ENCODE measurements around the gene NINJ1. TPM values are rescaled to one million over a fixed set of nuclear protein-coding genes. Genes with fewer than 3 reads are reported as not detected.

Gene NINJ1
- total and polyA plus RNA-seq, 2 of the 4 experiments (the other 2 are of a cell fraction), result 21.9 to 38.8 TPM

DNA sequence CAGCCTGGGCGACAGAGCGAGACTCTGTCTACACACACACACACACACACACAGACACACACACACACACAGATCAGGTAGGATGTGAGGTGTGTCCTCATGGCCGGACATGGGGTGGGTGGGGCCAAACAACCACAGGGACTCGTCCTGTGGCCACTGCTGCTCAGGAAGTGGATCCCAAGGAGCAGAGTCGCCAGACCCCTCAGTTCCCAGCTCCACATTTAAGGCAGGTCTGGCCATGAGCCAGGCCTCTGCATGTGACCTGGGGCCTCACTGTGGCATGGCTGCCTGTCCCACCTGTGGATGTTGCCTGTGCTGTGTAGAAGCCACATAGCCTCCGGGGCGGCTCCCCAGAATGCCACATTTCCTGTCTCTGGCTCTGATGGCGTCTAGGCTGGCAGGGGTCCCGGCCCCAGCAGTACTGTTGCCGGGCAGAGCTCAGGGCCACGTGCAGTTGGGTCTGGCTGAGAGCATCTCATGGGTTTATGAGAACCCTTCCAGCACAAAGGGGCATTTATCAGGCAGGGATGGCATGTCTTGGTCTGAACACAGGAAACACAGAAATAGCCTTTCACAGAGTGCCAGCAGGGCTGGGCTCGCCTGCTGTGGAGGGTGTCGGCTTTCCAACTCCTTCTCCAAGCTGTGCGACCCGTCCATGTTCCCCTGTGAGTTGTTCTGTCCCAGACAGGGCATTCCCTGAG lies 9.9 kb upstream of the NINJ1 start:
- Histone ChIP-seq H2AK9ac (replicated peaks; ENCODE audit: low read depth, low read length, poor library complexity) (no peak overlapping the region), H3K27ac (ENCODE audit: insufficient read depth, low read length) (no peak overlapping the region), H3K4me2 (ENCODE audit: low read depth, low read length) (no peak overlapping the region), H2BK120ac (ENCODE audit: low read depth, low read length) (no peak overlapping the region), H3K9me1 (ENCODE audit: insufficient read depth, low read length) (no peaks in the 10 kb centered on the region; the same call in 1 of the 2 replicates), H3K14ac (replicated peaks; ENCODE audit: low read depth, low read length) (no peak overlapping the region), H3K79me1 (ENCODE audit: low read depth in 1 of 2, low read length in 2 of 2) (no peaks in the 10 kb centered on the region), H3K36me3 (ENCODE audit: control insufficient read depth, insufficient read depth, low read length) (no peaks in the 10 kb centered on the region), H3K18ac (ENCODE audit: low read depth, low read length) (no peak overlapping the region), H4K8ac (ENCODE audit: low read depth in 2 of 2, low read length in 2 of 2) (no peak overlapping the region), H2BK5ac (ENCODE audit: low read depth, low read length, poor library complexity, severe bottlenecking) (no peak overlapping the region), H4K5ac (ENCODE audit: low read depth, low read length) (no peak overlapping the region), H3K4me1 (ENCODE audit: control insufficient read depth, insufficient read depth, low read length) (peaks cover 9% of the 10 kb centered on the region), H2BK20ac (ENCODE audit: low read depth, low read length) (0 out of 2 replicates have a peak overlapping the region, but pooled peaks have one; percentile 6), H3K4me3 (ENCODE audit: insufficient read depth, low read depth, low read length) (no peak overlapping the region), H2AK5ac (ENCODE audit: low read depth, low read length) (peak overlapping the region; percentile 50; the same call in 1 of the 2 replicates), H4K91ac (ENCODE audit: insufficient read depth, low read depth, low read length) (no peak overlapping the region), H3K56ac (ENCODE audit: extremely low read depth, insufficient read depth, low read length) (no peak overlapping the region; the same call in 1 of the 2 replicates), H4K20me1 (ENCODE audit: insufficient read depth, low read length) (no peaks in the 10 kb centered on the region), H3K27me3 (ENCODE audit: control insufficient read depth, insufficient read depth, low read length) (no peaks in the 10 kb centered on the region), H2BK15ac (ENCODE audit: low read depth, low read length) (no peak overlapping the region), H2AFZ (replicated peaks; ENCODE audit: low read length, poor library complexity) (peak overlapping the region; percentile 80), H3K9me3 (ENCODE audit: control insufficient read depth, insufficient read depth, low read length) (peaks cover 4% of the 10 kb centered on the region), H3K23ac (ENCODE audit: low read depth, low read length) (0 out of 2 replicates have a peak overlapping the region, but pooled peaks have one; percentile 2), H3K4ac (ENCODE audit: low read depth, low read length) (no peak overlapping the region; the same call in 1 of the 2 replicates), H3K9ac (ENCODE audit: low read depth, low read length) (no peak overlapping the region)
- DNase-seq (no peak), ATAC-seq (ENCODE audit: low read depth) (peak; percentile 25)
- intact Hi-C loops (cut with micrococcal nuclease) (no loop called here), dilution Hi-C loops (cut with HindIII; ENCODE audit: low sequenced_read_pairs, unreplicated experiment) (no loop called here), in situ Hi-C loops (cut with MboI; ENCODE audit: low sequenced_read_pairs) (no loop called here)
- WGBS, 2 experiments (ENCODE audit: extremely low coverage in 2 of 2, insufficient read length in 1 of 2), result 40% methylated on average over 1 of the region's 15 CpGs; no CpG with 5 or more reads in 1 of the 2 experiments
- ChIA-PET CTCF (no interaction called here), POLR2A (ENCODE audit: unreplicated experiment) (interaction anchor here (1.2 kb wide), 1 partner anchor 10 kb away, joined by 3 read pairs; the partner anchor contains the start of gene NINJ1)
- no TSS peak for BruUV-seq (replicated peaks)
- no peak for TF ChIP-seq FOS (IDR thresholded peaks at IDR 0.05; ENCODE audit: low read depth, low read length)
- no peak for TF ChIP-seq BHLHE40 (IDR thresholded peaks at IDR 0.05; ENCODE audit: low read depth, low read length)
- no peak for TF ChIP-seq MXI1 (IDR thresholded peaks at IDR 0.05; ENCODE audit: borderline replicate concordance, low read depth, low read length)
- no peak for TF ChIP-seq CHD1 (IDR thresholded peaks at IDR 0.05; ENCODE audit: low read depth, low read length)
